GM21423 (cell line): ENCODE data around the gene SEC23A.
A peak's percentile ranks its signal among the peaks of the same experiment; 100 is the strongest.
"Not testable (repeated sequence)": the region's sequence is repeated elsewhere in the genome, so short reads cannot be mapped to it uniquely, and the experiment has no call there.

Source experiments
- ATAC-seq: cut with Tn5 transposase; IDR thresholded peaks from one replicate; pipeline ENCODE4 v1.9.1; 2021; ENCODE audit warnings: mild to moderate bottlenecking, moderate library complexity; ENCODE audit not compliant: unreplicated experiment

Gene SEC23A

GRCh38 chr14:39102969-39103957 lies at the start of gene SEC23A:
TSS of gene SEC23A (minus strand) at chr14:39103235. CDS start at chr14:39096118, 7,117 bp downstream.
- ATAC-seq, result peak; percentile 95

GRCh38 chr14:39145266-39145966 lies 42.4 kb upstream of the SEC23A start:
- no peak for ATAC-seq

- not testable (repeated sequence) for ATAC-seq
Observed at GRCh38 chr14:39143226-39143625, 40.2 kb upstream of the SEC23A start.

- ATAC-seq, result not testable (repeated sequence)
Observed at GRCh38 chr14:39141623-39142022, 38.6 kb upstream of the SEC23A start.

GRCh38 chr14:39140170-39140569 lies 37.1 kb upstream of the SEC23A start:
- ATAC-seq, result no peak

- no peak for ATAC-seq
Observed at GRCh38 chr14:39138440-39138839, 35.4 kb upstream of the SEC23A start.

GRCh38 chr14:39137835-39138234 lies 34.8 kb upstream of the SEC23A start:
- ATAC-seq, result not testable (repeated sequence)

- no peak for ATAC-seq
Observed at GRCh38 chr14:39122330-39123138, 19.5 kb upstream of the SEC23A start.

GRCh38 chr14:39114073-39114838 lies 11.2 kb upstream of the SEC23A start, which contains the start of gene GEMIN2:
TSS of gene GEMIN2 (plus strand) at chr14:39114323. CDS start at chr14:39114339, 16 bp downstream.
- ATAC-seq, result peak; percentile 96

GRCh38 chr14:39113685-39114072 lies 10.6 kb upstream of the SEC23A start:
- ATAC-seq, result no peak

- no peak for ATAC-seq
Observed at GRCh38 chr14:39109893-39110715, 7.1 kb upstream of the SEC23A start.

GRCh38 chr14:39108791-39109190 lies 5.8 kb upstream of the SEC23A start:
- ATAC-seq, result no peak

GRCh38 chr14:39107591-39107996 lies 4.6 kb upstream of the SEC23A start:
- no peak for ATAC-seq

- not testable (repeated sequence) for ATAC-seq
Observed at GRCh38 chr14:39104078-39104801, 1.2 kb upstream of the SEC23A start.

- peak; percentile 7 for ATAC-seq
Observed at GRCh38 chr14:39102265-39102968, 618 bp downstream of the SEC23A start.

- no peak for ATAC-seq
Observed at GRCh38 chr14:39099748-39100147, 3.3 kb downstream of the SEC23A start.

GRCh38 chr14:39099215-39099614 lies 3.8 kb downstream of the SEC23A start:
- ATAC-seq, result not testable (repeated sequence)

GRCh38 chr14:39097159-39097558 lies 5.9 kb downstream of the SEC23A start:
- ATAC-seq, result no peak
